ENCODE data around the gene C1S. TPM values are rescaled to one million over a fixed set of nuclear protein-coding genes. Genes with fewer than 3 reads are reported as not detected.

C1S gene
- total RNA-seq, 1 donor from 2014 or later: 108 TPM

GRCh38 chr12:7114851-7115250 lies 54.3 kb downstream of the C1S start:
- Histone ChIP-seq H3K27me3 (ENCODE audit: low read depth) (no peaks in the 10 kb centered on the region), H3K9me3 (replicated peaks) (no peaks in the 10 kb centered on the region), H3K4me1 (peaks cover 11% of the 10 kb centered on the region), H3K27ac (replicated peaks) (no peak overlapping the region), H3K4me3 (no peak overlapping the region), H3K36me3 (no peaks in the 10 kb centered on the region)
- intact Hi-C loops (cut with micrococcal nuclease): no loop called here
- no peak for DNase-seq
- TF ChIP-seq, protein P1, sequence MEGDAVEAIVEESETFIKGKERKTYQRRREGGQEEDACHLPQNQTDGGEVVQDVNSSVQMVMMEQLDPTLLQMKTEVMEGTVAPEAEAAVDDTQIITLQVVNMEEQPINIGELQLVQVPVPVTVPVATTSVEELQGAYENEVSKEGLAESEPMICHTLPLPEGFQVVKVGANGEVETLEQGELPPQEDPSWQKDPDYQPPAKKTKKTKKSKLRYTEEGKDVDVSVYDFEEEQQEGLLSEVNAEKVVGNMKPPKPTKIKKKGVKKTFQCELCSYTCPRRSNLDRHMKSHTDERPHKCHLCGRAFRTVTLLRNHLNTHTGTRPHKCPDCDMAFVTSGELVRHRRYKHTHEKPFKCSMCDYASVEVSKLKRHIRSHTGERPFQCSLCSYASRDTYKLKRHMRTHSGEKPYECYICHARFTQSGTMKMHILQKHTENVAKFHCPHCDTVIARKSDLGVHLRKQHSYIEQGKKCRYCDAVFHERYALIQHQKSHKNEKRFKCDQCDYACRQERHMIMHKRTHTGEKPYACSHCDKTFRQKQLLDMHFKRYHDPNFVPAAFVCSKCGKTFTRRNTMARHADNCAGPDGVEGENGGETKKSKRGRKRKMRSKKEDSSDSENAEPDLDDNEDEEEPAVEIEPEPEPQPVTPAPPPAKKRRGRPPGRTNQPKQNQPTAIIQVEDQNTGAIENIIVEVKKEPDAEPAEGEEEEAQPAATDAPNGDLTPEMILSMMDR (IDR thresholded peaks at IDR 0.05; ENCODE audit: borderline replicate concordance): no peak

DNA sequence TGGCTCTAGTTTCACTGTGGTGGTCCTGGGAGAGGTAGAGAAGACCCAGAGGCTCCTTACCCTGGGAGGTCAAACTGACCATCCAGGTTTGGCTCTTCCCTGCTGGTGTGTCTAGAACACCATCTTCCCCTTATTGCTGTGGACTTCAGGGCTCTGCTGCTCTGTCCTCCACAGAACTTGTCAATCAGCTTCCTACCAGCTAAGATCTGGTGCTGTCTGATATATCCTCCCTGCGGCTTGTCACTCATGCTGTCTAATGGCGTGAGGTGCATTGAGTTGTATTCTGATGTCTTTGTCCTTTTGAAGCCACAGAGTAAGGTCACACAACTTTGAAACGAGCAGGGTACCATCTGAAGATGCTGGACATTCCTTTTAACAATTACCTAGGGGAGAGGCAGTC lies 55.7 kb downstream of the C1S start:
- peaks cover 11% of the 10 kb centered on the region for H3K4me1 ChIP-seq
- no peaks in the 10 kb centered on the region for H3K27me3 ChIP-seq (ENCODE audit: low read depth)
- TF ChIP-seq, protein P1 (IDR thresholded peaks at IDR 0.05; ENCODE audit: borderline replicate concordance): no peak
- intact Hi-C loops (cut with micrococcal nuclease): no loop called here
- no peak overlapping the region for H3K27ac ChIP-seq (replicated peaks)
- H3K36me3 ChIP-seq: no peaks in the 10 kb centered on the region
- H3K4me3 ChIP-seq: no peak overlapping the region
- no peaks in the 10 kb centered on the region for H3K9me3 ChIP-seq (replicated peaks)
- no peak for DNase-seq

GRCh38 chr12:7116916-7117315 lies 56.4 kb downstream of the C1S start:
- intact Hi-C loops (cut with micrococcal nuclease): no loop called here
- Histone ChIP-seq H3K4me3 (no peak overlapping the region), H3K36me3 (no peaks in the 10 kb centered on the region), H3K4me1 (peaks cover 11% of the 10 kb centered on the region), H3K27ac (replicated peaks) (no peak overlapping the region), H3K9me3 (replicated peaks) (no peaks in the 10 kb centered on the region), H3K27me3 (ENCODE audit: low read depth) (no peaks in the 10 kb centered on the region)
- DNase-seq: no peak
- TF ChIP-seq, protein P1 (IDR thresholded peaks at IDR 0.05; ENCODE audit: borderline replicate concordance): no peak

DNA sequence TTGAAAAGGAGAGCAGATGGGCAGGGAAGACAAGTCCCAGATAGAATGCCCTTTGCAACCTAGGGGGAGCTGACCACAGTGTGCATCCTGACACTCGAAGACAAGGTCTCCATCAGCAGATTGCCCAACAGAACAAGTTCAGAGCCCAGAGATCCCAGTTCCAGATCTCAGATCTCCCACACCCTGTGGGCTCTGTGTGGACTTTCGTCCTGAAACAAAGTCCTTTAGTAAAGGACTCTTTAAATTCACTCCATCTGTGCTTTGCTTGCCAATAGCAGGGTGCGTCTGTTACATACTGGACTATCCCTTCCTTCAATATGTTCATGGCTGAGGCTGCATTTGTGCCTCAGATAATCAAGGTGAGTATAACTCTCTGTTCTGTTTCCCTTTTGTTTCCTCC lies 57.2 kb downstream of the C1S start:
- Histone ChIP-seq H3K36me3 (no peaks in the 10 kb centered on the region), H3K4me3 (no peak overlapping the region), H3K27me3 (ENCODE audit: low read depth) (no peaks in the 10 kb centered on the region), H3K4me1 (peaks cover 17% of the 10 kb centered on the region), H3K9me3 (replicated peaks) (no peaks in the 10 kb centered on the region), H3K27ac (replicated peaks) (no peak overlapping the region)
- TF ChIP-seq, protein P1 (IDR thresholded peaks at IDR 0.05; ENCODE audit: borderline replicate concordance): no peak
- DNase-seq: no peak
- intact Hi-C loops (cut with micrococcal nuclease): no loop called here

DNA sequence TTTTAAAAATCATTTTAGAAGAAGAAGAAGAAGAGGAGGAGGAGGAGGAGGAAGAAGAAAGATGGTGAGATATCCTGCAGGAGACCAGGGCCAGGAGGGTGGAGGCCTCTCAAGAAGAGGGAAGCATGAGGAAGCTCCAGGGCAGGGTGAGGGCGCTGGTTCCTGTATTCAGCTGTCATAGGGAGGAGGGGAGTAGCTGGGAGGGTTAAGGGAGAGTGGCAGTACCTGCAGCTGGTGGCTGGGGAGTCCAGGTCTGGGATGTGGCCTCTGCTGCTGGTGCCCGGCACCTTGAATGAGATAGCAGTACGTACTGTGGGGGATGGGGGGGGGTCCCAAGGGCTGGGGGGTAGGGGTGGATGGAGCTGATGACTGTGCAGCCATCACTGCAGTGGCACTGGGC lies 58.4 kb downstream of the C1S start:
- Histone ChIP-seq H3K27me3 (ENCODE audit: low read depth) (no peaks in the 10 kb centered on the region), H3K4me1 (peaks cover 19% of the 10 kb centered on the region), H3K36me3 (no peaks in the 10 kb centered on the region), H3K9me3 (replicated peaks) (no peaks in the 10 kb centered on the region), H3K4me3 (no peak overlapping the region), H3K27ac (replicated peaks) (no peak overlapping the region)
- TF ChIP-seq, protein P1 (IDR thresholded peaks at IDR 0.05; ENCODE audit: borderline replicate concordance): no peak
- intact Hi-C loops (cut with micrococcal nuclease): no loop called here
- DNase-seq: no peak

DNA sequence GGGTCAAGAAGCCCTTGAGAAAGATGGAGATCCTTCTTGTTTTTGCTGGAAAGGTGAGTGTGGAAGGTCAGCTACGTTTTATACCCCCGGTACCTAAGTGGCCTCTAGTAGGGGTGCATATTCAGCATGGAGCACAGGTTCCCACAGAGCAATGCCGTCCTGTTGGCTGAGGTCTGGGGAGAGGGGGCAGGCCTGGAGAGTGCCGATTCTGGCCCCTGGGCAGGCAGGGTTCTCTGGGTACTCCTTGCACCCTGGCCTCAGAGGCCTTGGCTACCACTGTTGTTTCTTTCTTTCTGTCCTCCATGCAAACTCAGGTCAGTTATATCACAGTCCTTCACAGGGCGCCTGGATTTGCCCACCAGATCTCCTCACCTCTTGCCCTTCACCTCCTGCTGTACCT lies 59.6 kb downstream of the C1S start:
- no peaks in the 10 kb centered on the region for H3K36me3 ChIP-seq
- no peak overlapping the region for H3K27ac ChIP-seq (replicated peaks)
- H3K4me3 ChIP-seq: no peak overlapping the region
- H3K27me3 ChIP-seq (ENCODE audit: low read depth): no peaks in the 10 kb centered on the region
- H3K9me3 ChIP-seq (replicated peaks): no peaks in the 10 kb centered on the region
- DNase-seq: no peak
- intact Hi-C loops (cut with micrococcal nuclease): no loop called here
- peaks cover 21% of the 10 kb centered on the region for H3K4me1 ChIP-seq
- TF ChIP-seq, protein P1 (IDR thresholded peaks at IDR 0.05; ENCODE audit: borderline replicate concordance): no peak

Measured in left ventricle myocardium inferior (tissue), 1 donor.